CD4-positive, alpha-beta memory T cell (primary cell): ENCODE measurements around the gene CENPM. TPM values are rescaled to one million over a fixed set of nuclear protein-coding genes. Genes with fewer than 3 reads are reported as not detected.

Experiments
- CTCF ChIA-PET: fragments of 350-600 bp; sonication (Branson Sonifier 250); formaldehyde crosslinking; loops from one replicate; lab custom pipeline; 2021; ENCODE audit warnings: inconsistent platforms; ENCODE audit not compliant: partially characterized antibody; lab: Charles Lee
- POLR2A ChIA-PET: fragments of 350-600 bp; sonication (Branson Sonifier 250); formaldehyde crosslinking; loops from one replicate; lab custom pipeline; 2021; ENCODE audit not compliant: partially characterized antibody; lab: Charles Lee
- DNase-seq, 5 donors: peaks; one replicate each; pipeline versions ENCODE4 v3.0.0 to v3.0.0-alpha.2; 2020 to 2022; ENCODE audit warnings: mixed read lengths in 1 of 5
- H3K27ac ChIP-seq: one replicate; pipeline ENCODE4 v1.7.0; 2013; ENCODE audit warnings: low read depth, low read length
- H3K27me3 ChIP-seq: 2 replicates; pipeline ENCODE4 v1.7.0; 2013; ENCODE audit warnings: mild to moderate bottlenecking, low read length, moderate library complexity; ENCODE audit not compliant: insufficient read depth
- H3K36me3 ChIP-seq: 2 replicates; pipeline ENCODE4 v1.7.0; 2013; ENCODE audit warnings: mild to moderate bottlenecking, low read length, moderate library complexity; ENCODE audit not compliant: insufficient read depth
- H3K4me1 ChIP-seq: 2 replicates; pipeline ENCODE4 v1.7.0; 2013; ENCODE audit warnings: mild to moderate bottlenecking, low read length, moderate library complexity; ENCODE audit not compliant: insufficient read depth
- H3K4me3 ChIP-seq, 2 donors: one replicate each; pipeline ENCODE4 v1.7.0; 2013; ENCODE audit warnings: low read length in 2 of 2, mild to moderate bottlenecking in 1 of 2
- H3K9me3 ChIP-seq, 2 donors: one replicate each; pipeline ENCODE4 v1.7.0; 2013; ENCODE audit warnings: low read length in 2 of 2, control low read depth in 1 of 2; ENCODE audit not compliant: control insufficient read depth in 1 of 2
- H3K27ac Mint-ChIP-seq, 7 donors: one replicate each; pipeline ENCODE4 v1.8.0; 2020 to 2021; ENCODE audit warnings: mixed read lengths in 7 of 7, mild to moderate bottlenecking in 6 of 7, inconsistent platforms in 3 of 7, moderate library complexity in 3 of 7
- H3K27me3 Mint-ChIP-seq, 2 donors: one replicate each; pipeline ENCODE4 v1.8.0; 2020 to 2021; ENCODE audit warnings: mixed read lengths in 2 of 2
- H3K36me3 Mint-ChIP-seq, 2 donors: one replicate each; pipeline ENCODE4 v1.8.0; 2020 to 2021; ENCODE audit warnings: mixed read lengths in 2 of 2, inconsistent platforms in 1 of 2, mild to moderate bottlenecking in 1 of 2
- H3K4me1 Mint-ChIP-seq, 4 donors: one replicate each; pipeline ENCODE4 v1.8.0; 2020 to 2021; ENCODE audit warnings: mixed read lengths in 4 of 4, mild to moderate bottlenecking in 1 of 4
- H3K4me3 Mint-ChIP-seq, 8 donors: one replicate each; pipeline ENCODE4 v1.8.0; 2020 to 2021; ENCODE audit warnings: mixed read lengths in 8 of 8, mild to moderate bottlenecking in 7 of 8, moderate library complexity in 6 of 8, inconsistent platforms in 3 of 8
- H3K9me3 Mint-ChIP-seq, 8 donors: one replicate each; pipeline ENCODE4 v1.8.0; 2020 to 2021; ENCODE audit warnings: mixed read lengths in 8 of 8, mild to moderate bottlenecking in 5 of 8, inconsistent platforms in 3 of 8, moderate library complexity in 1 of 8
- intact Hi-C: fragments of 100-400 bp; cut with micrococcal nuclease; formaldehyde crosslinking; loops from one replicate; pipeline ENCODE4 v1.15.1; 2023
- polyA plus RNA-seq, 2 donors: library from polyadenylated mRNA; unstranded; fragments of 300-500 nt; fragmentation: Illumina TruSeq; gene quantifications; one replicate each; pipeline ENCODE4 v1.2.3, GENCODE V29; 2021
- total RNA-seq, 2 experiments: library from RNA; stranded (reverse); gene quantifications; one replicate each; pipeline ENCODE4 v1.2.3, GENCODE V29; 2021

Gene CENPM
- total and polyA plus RNA-seq, 4 experiments from 2014 or later = 7.6 to 19.2 (median 13.1) TPM

- peak in 3 of 5 donors; percentile 29 to 50 (median 36) for DNase-seq
- no peaks in the 10 kb centered on the region for H3K9me3 ChIP-seq
- H3K9me3 Mint-ChIP-seq = no peaks in the 10 kb centered on the region
- POLR2A ChIA-PET = interaction anchor here (0.7 to 5.8 kb wide), 6 partner anchors 8 to 87 kb away, joined by 3 to 50 read pairs (median 6); partner anchors contain the start of gene SREBF2
- no peaks in the 10 kb centered on the region for H3K27me3 ChIP-seq
- no peaks in the 10 kb centered on the region for H3K36me3 ChIP-seq
- H3K27ac ChIP-seq = peak overlapping the region; percentile 29
- CTCF ChIA-PET = interaction anchor here (1.6 to 2.1 kb wide), 2 partner anchors 21 to 173 kb away, joined by 4 to 7 read pairs; no protein-coding TSS in a partner anchor
- H3K27me3 Mint-ChIP-seq = peaks cover 2 to 8% of the 10 kb centered on the region in 2 donors
- peak overlapping the region; percentile 67 to 83 (median 72) for H3K4me3 Mint-ChIP-seq
- H3K4me3 ChIP-seq = peak overlapping the region; percentile 22 to 34
- H3K4me1 ChIP-seq = peaks cover 28% of the 10 kb centered on the region
- H3K27ac Mint-ChIP-seq = peak overlapping the region in 3 of 7 donors; percentile 29 to 53 (median 31)
- peaks cover 5 to 25% (median 17%) of the 10 kb centered on the region in 4 donors for H3K4me1 Mint-ChIP-seq
- intact Hi-C loops = no loop called here
- H3K36me3 Mint-ChIP-seq = no peaks in the 10 kb centered on the region
Observed at GRCh38 chr22:41919357-41920224, 27.4 kb downstream of the CENPM start.

GRCh38 chr22:41917903-41918791, 28.8 kb downstream of the CENPM start:
- Histone ChIP-seq H3K9me3 (no peaks in the 10 kb centered on the region), H3K27me3 (peaks cover 4% of the 10 kb centered on the region), H3K4me3 (no peak overlapping the region), H3K36me3 (no peaks in the 10 kb centered on the region), H3K4me1 (peaks cover 28% of the 10 kb centered on the region), H3K27ac (no peak overlapping the region)
- ChIA-PET CTCF (interaction anchor here (2.1 kb wide), 1 partner anchor 22 kb away, joined by 7 read pairs; no protein-coding TSS in a partner anchor), POLR2A (interaction anchor here (1.7 to 5.8 kb wide), 3 partner anchors 8 to 22 kb away, joined by 7 to 50 read pairs (median 23); partner anchors contain the start of gene TNFRSF13C)
- intact Hi-C loops = no loop called here
- peaks cover 5 to 11% of the 10 kb centered on the region in 2 donors for H3K27me3 Mint-ChIP-seq
- peaks cover 6 to 28% (median 17%) of the 10 kb centered on the region in 4 donors for H3K4me1 Mint-ChIP-seq
- DNase-seq = no peak
- H3K36me3 Mint-ChIP-seq = no peaks in the 10 kb centered on the region
- peak overlapping the region in 4 of 7 donors; percentile 19 to 62 (median 30) for H3K27ac Mint-ChIP-seq
- H3K9me3 Mint-ChIP-seq = no peaks in the 10 kb centered on the region
- H3K4me3 Mint-ChIP-seq = peak overlapping the region in 7 of 8 donors; percentile 31 to 67 (median 63)

GRCh38 chr22:41917375-41917902, 29.5 kb downstream of the CENPM start:
- POLR2A ChIA-PET = interaction anchor here (1.7 to 5.8 kb wide), 3 partner anchors 8 to 22 kb away, joined by 7 to 50 read pairs (median 23); partner anchors contain the start of gene TNFRSF13C
- H3K27me3 ChIP-seq = peaks cover 10% of the 10 kb centered on the region
- H3K27ac ChIP-seq = no peak overlapping the region
- peaks cover 28% of the 10 kb centered on the region for H3K4me1 ChIP-seq
- Mint-ChIP-seq H3K4me1 (peaks cover 6 to 33% (median 17%) of the 10 kb centered on the region in 4 donors), H3K27ac (no peak overlapping the region), H3K36me3 (no peaks in the 10 kb centered on the region), H3K4me3 (no peak overlapping the region), H3K27me3 (peaks cover 10 to 18% of the 10 kb centered on the region in 2 donors), H3K9me3 (no peaks in the 10 kb centered on the region)
- intact Hi-C loops = no loop called here
- H3K9me3 ChIP-seq = no peaks in the 10 kb centered on the region
- H3K36me3 ChIP-seq = no peaks in the 10 kb centered on the region
- CTCF ChIA-PET = interaction anchor here (1.0 to 1.8 kb wide), 2 partner anchors 8 to 9 kb away, joined by 5 to 6 read pairs; partner anchors contain the start of gene TNFRSF13C
- DNase-seq = no peak
- no peak overlapping the region for H3K4me3 ChIP-seq

- Histone ChIP-seq H3K36me3 (no peaks in the 10 kb centered on the region), H3K4me1 (peaks cover 28% of the 10 kb centered on the region), H3K4me3 (no peak overlapping the region), H3K9me3 (no peaks in the 10 kb centered on the region), H3K27me3 (peaks cover 16% of the 10 kb centered on the region), H3K27ac (no peak overlapping the region)
- no peak for DNase-seq
- CTCF ChIA-PET = interaction anchor here (1.0 to 1.8 kb wide), 2 partner anchors 9 to 10 kb away, joined by 5 to 6 read pairs; partner anchors contain the start of gene TNFRSF13C
- POLR2A ChIA-PET = interaction anchor here (1.0 to 5.8 kb wide), 4 partner anchors 8 to 136 kb away, joined by 3 to 50 read pairs (median 15); partner anchors contain the start of gene TNFRSF13C
- Mint-ChIP-seq H3K4me3 (peak overlapping the region in 1 of 8 donors; percentile 54), H3K27ac (no peak overlapping the region), H3K4me1 (peaks cover 6 to 33% (median 17%) of the 10 kb centered on the region in 4 donors), H3K36me3 (no peaks in the 10 kb centered on the region), H3K9me3 (no peaks in the 10 kb centered on the region), H3K27me3 (peaks cover 12 to 24% of the 10 kb centered on the region in 2 donors)
- intact Hi-C loops = no loop called here
Observed at GRCh38 chr22:41916745-41917358, 30.1 kb downstream of the CENPM start.

- Histone ChIP-seq H3K9me3 (no peaks in the 10 kb centered on the region), H3K4me1 (peaks cover 33% of the 10 kb centered on the region), H3K36me3 (no peaks in the 10 kb centered on the region), H3K27ac (no peak overlapping the region), H3K4me3 (no peak overlapping the region), H3K27me3 (peaks cover 20% of the 10 kb centered on the region)
- CTCF ChIA-PET = interaction anchor here (1.0 to 1.8 kb wide), 2 partner anchors 10 to 11 kb away, joined by 5 to 6 read pairs; partner anchors contain the start of gene TNFRSF13C
- no peaks in the 10 kb centered on the region for H3K36me3 Mint-ChIP-seq
- H3K9me3 Mint-ChIP-seq = no peaks in the 10 kb centered on the region
- no peak for DNase-seq
- POLR2A ChIA-PET = interaction anchor here (1.0 to 5.8 kb wide), 3 partner anchors 10 to 135 kb away, joined by 3 to 50 read pairs (median 23); partner anchors contain the start of gene TNFRSF13C
- peaks cover 16 to 25% of the 10 kb centered on the region in 2 donors for H3K27me3 Mint-ChIP-seq
- intact Hi-C loops = loop anchor here (1.0 kb wide), 1 partner anchor 84 kb away; no protein-coding TSS in a partner anchor
- H3K4me3 Mint-ChIP-seq = peak overlapping the region; percentile 8 to 59 (median 44)
- H3K4me1 Mint-ChIP-seq = peaks cover 8 to 40% (median 20%) of the 10 kb centered on the region in 4 donors
- H3K27ac Mint-ChIP-seq = peak overlapping the region in 3 of 7 donors; percentile 43 to 60 (median 60)
Observed at GRCh38 chr22:41915786-41916493, 31.0 kb downstream of the CENPM start.
